Neural cell (in vitro differentiated cells): ENCODE results near the gene TCP11L1. TPM values are rescaled to one million over a fixed set of nuclear protein-coding genes. Genes with fewer than 3 reads are reported as not detected.

Source experiments
- H2AFZ ChIP-seq: fragments of 200-600, 300-800 bp; sonication (generic), shearing (Covaris generic); 2 replicates; pipeline ENCODE4 v1.6.0; 2014; ENCODE audit warnings: low read depth, mild to moderate bottlenecking, antibody characterized with exemption, low read length, moderate library complexity
- H3F3A ChIP-seq: fragments of 200-600 bp; shearing (Covaris generic); 2 replicates; pipeline ENCODE4 v1.6.1; 2016; ENCODE audit warnings: mild to moderate bottlenecking, moderate library complexity, mixed read lengths, antibody characterized with exemption, low read length; ENCODE audit not compliant: insufficient read depth, poor library complexity, severe bottlenecking
- H3K27ac ChIP-seq: fragments of 200-600, 300-800 bp; sonication (generic), shearing (Covaris generic); 2 replicates; pipeline ENCODE4 v1.5.1; 2014; ENCODE audit warnings: mild to moderate bottlenecking, low read length, moderate library complexity
- H3K27me3 ChIP-seq: fragments of 300-800, 200-600 bp; sonication (generic), shearing (Covaris generic); 2 replicates; pipeline ENCODE4 v1.6.0; 2014; ENCODE audit warnings: mild to moderate bottlenecking, low read depth, low read length, moderate library complexity; ENCODE audit not compliant: insufficient read depth
- H3K36me3 ChIP-seq: fragments of 300-800, 200-600 bp; sonication (generic), shearing (Covaris generic); 2 replicates; pipeline ENCODE4 v1.5.1; 2014; ENCODE audit warnings: mild to moderate bottlenecking, antibody characterized with exemption, low read length, moderate library complexity; ENCODE audit not compliant: insufficient read depth
- H3K4me2 ChIP-seq: fragments of 300-800, 200-600 bp; sonication (generic), shearing (Covaris generic); 2 replicates; pipeline ENCODE4 v1.6.0; 2014; ENCODE audit warnings: mild to moderate bottlenecking, low read length
- H3K4me3 ChIP-seq: fragments of 300-800, 200-600 bp; sonication (generic), shearing (Covaris generic); 2 replicates; pipeline ENCODE4 v1.5.1; 2014; ENCODE audit warnings: mild to moderate bottlenecking, low read length, moderate library complexity
- H3K79me2 ChIP-seq: fragments of 200-600 bp; shearing (Covaris generic); replicated peaks from 2 replicates; pipeline ENCODE4 v1.6.0; 2014; ENCODE audit warnings: mild to moderate bottlenecking, low read length, moderate library complexity; ENCODE audit not compliant: insufficient read depth
- H3K9ac ChIP-seq: fragments of 300-800, 200-600 bp; sonication (generic), shearing (Covaris generic); 2 replicates; pipeline ENCODE4 v1.6.1; 2016; ENCODE audit warnings: mild to moderate bottlenecking, low read length, mixed read lengths
- H3K9me2 ChIP-seq: fragments of 200-600 bp; shearing (Covaris generic); 2 replicates; pipeline ENCODE4 v1.6.1; 2016; ENCODE audit warnings: mild to moderate bottlenecking, low read length, mixed read lengths; ENCODE audit not compliant: insufficient read depth
- H3K9me3 ChIP-seq: fragments of 200-600, 300-800 bp; sonication (generic), shearing (Covaris generic); 2 replicates; pipeline ENCODE4 v1.6.1; 2016; ENCODE audit warnings: mild to moderate bottlenecking, mixed run types, low read length, moderate library complexity, mixed read lengths
- H4K20me1 ChIP-seq: fragments of 200-600 bp; shearing (Covaris generic); 2 replicates; pipeline ENCODE4 v1.6.1; 2016; ENCODE audit warnings: mild to moderate bottlenecking, mixed run types; ENCODE audit not compliant: insufficient read depth
- CTCF ChIP-seq: fragments of 450-650 bp; IDR thresholded peaks from 2 replicates; pipeline ENCODE4 v1.5.1; 2014; ENCODE audit warnings: antibody characterized with exemption, mild to moderate bottlenecking, moderate library complexity; ENCODE audit not compliant: poor library complexity, severe bottlenecking
- EP300 ChIP-seq: fragments of 450-650 bp; conservative IDR thresholded peaks from 2 replicates; pipeline ENCODE4 v1.6.1; 2014; ENCODE audit warnings: antibody characterized with exemption, mild to moderate bottlenecking, moderate library complexity; ENCODE audit not compliant: poor library complexity, severe bottlenecking
- EZH2 ChIP-seq: fragments of 200-600, 300-800 bp; shearing (Covaris generic), sonication (generic); IDR thresholded peaks from 2 replicates; pipeline ENCODE4 v1.6.1; 2014; ENCODE audit warnings: antibody characterized with exemption, low read length, borderline replicate concordance, mild to moderate bottlenecking; ENCODE audit not compliant: insufficient read depth, poor library complexity, severe bottlenecking
- MXI1 ChIP-seq: fragments of 450-650 bp; conservative IDR thresholded peaks from 2 replicates; pipeline ENCODE4 v1.6.1; 2014; ENCODE audit warnings: antibody characterized with exemption, mild to moderate bottlenecking; ENCODE audit not compliant: poor library complexity, severe bottlenecking
- POLR2AphosphoS5 ChIP-seq: IDR thresholded peaks from 2 replicates; pipeline ENCODE4 v1.6.1; 2012
- RAD21 ChIP-seq: fragments of 450-650 bp; conservative IDR thresholded peaks from 2 replicates; pipeline ENCODE4 v1.6.1; 2014; ENCODE audit warnings: antibody characterized with exemption, mild to moderate bottlenecking, moderate library complexity
- SMC3 ChIP-seq: fragments of 450-650 bp; conservative IDR thresholded peaks from 2 replicates; pipeline ENCODE4 v1.6.1; 2014; ENCODE audit warnings: antibody characterized with exemption, mild to moderate bottlenecking, moderate library complexity; ENCODE audit not compliant: poor library complexity
- TAF1 ChIP-seq: IDR thresholded peaks from 2 replicates; pipeline ENCODE4 v1.6.1; 2012; ENCODE audit warnings: low read depth
- polyA plus RNA-seq: library from polyadenylated mRNA; depleted of rRNA; stranded (reverse); fragments of >200 nt; gene quantifications from 2 replicates; pipeline ENCODE4 v1.2.3, GENCODE V29; 2014
- TF ChIP-seq, protein P1 (sequence below): IDR thresholded peaks from 2 replicates; pipeline ENCODE4 v1.6.1; 2012; ENCODE audit warnings: borderline replicate concordance

The TCP11L1 gene
- polyA plus RNA-seq, 1 donor from 2014 or later: 12.5 TPM

- Histone ChIP-seq H3K9me3 (no peaks in the 10 kb centered on the region), H3K4me3 (no peak overlapping the region), H3K9me2 (no peaks in the 10 kb centered on the region), H3K79me2 (no peaks in the 10 kb centered on the region), H2AFZ (no peak overlapping the region), H3K27ac (no peak overlapping the region), H3F3A (no peaks in the 10 kb centered on the region), H4K20me1 (no peaks in the 10 kb centered on the region), H3K27me3 (no peaks in the 10 kb centered on the region), H3K9ac (no peak overlapping the region), H3K36me3 (peaks cover 3% of the 10 kb centered on the region), H3K4me2 (no peak overlapping the region)
- TF ChIP-seq RAD21: no peak
- TF ChIP-seq MXI1: no peak
These were observed 20.9 kb downstream of the TCP11L1 start for GRCh38 chr11:33060271-33060670.

- no peaks in the 10 kb centered on the region for H3K27me3 ChIP-seq
- H3K4me2 ChIP-seq: no peak overlapping the region
- no peak overlapping the region for H3K27ac ChIP-seq
- H3K36me3 ChIP-seq: peaks cover 3% of the 10 kb centered on the region
- no peaks in the 10 kb centered on the region for H3K79me2 ChIP-seq
- no peaks in the 10 kb centered on the region for H3K9me3 ChIP-seq
- H2AFZ ChIP-seq: no peak overlapping the region
- no peaks in the 10 kb centered on the region for H3K9me2 ChIP-seq
- H3K4me3 ChIP-seq: no peak overlapping the region
- no peaks in the 10 kb centered on the region for H3F3A ChIP-seq
- no peak overlapping the region for H3K9ac ChIP-seq
- no peaks in the 10 kb centered on the region for H4K20me1 ChIP-seq
- TF ChIP-seq RAD21: no peak
- TF ChIP-seq SMC3: no peak
These were observed 22.8 kb downstream of the TCP11L1 start for GRCh38 chr11:33062137-33062536.

DNA sequence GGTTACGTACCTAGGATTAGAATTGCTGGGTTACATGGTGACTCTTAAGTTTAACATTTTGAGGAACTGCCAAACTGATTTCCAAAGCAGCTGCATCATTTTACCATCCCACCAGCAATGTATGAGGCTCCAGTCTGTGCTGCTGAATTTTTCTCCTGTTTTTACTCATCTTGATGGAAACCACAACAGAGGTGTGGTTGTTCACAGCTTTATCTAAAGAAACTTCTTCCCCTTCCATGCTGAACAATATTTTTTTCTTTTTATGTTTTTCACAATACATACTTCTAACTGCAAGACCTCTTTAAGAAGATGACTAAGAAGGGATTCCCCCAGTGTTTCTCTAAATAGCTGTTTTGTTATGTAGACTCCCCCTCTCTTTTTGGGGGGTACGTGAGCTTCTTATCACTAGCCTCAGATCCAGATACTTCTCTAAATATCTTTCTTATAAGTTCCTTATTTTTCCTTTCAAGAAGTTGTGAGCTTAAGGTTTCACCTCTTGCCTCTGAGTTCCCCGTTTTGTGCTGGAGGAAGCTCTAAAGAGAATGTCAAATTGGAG lies 24.0 kb downstream of the TCP11L1 start:
- Histone ChIP-seq H3K36me3 (peaks cover 3% of the 10 kb centered on the region), H3K4me3 (no peak overlapping the region), H3K4me2 (no peak overlapping the region), H3K9me3 (no peaks in the 10 kb centered on the region), H3K9ac (no peak overlapping the region), H3K9me2 (no peaks in the 10 kb centered on the region), H4K20me1 (no peaks in the 10 kb centered on the region), H3K79me2 (no peaks in the 10 kb centered on the region), H2AFZ (no peak overlapping the region), H3K27me3 (no peaks in the 10 kb centered on the region), H3F3A (no peaks in the 10 kb centered on the region), H3K27ac (no peak overlapping the region)
- TF ChIP-seq POLR2AphosphoS5: no peak
- TF ChIP-seq EP300: no peak
- TF ChIP-seq, protein P1, sequence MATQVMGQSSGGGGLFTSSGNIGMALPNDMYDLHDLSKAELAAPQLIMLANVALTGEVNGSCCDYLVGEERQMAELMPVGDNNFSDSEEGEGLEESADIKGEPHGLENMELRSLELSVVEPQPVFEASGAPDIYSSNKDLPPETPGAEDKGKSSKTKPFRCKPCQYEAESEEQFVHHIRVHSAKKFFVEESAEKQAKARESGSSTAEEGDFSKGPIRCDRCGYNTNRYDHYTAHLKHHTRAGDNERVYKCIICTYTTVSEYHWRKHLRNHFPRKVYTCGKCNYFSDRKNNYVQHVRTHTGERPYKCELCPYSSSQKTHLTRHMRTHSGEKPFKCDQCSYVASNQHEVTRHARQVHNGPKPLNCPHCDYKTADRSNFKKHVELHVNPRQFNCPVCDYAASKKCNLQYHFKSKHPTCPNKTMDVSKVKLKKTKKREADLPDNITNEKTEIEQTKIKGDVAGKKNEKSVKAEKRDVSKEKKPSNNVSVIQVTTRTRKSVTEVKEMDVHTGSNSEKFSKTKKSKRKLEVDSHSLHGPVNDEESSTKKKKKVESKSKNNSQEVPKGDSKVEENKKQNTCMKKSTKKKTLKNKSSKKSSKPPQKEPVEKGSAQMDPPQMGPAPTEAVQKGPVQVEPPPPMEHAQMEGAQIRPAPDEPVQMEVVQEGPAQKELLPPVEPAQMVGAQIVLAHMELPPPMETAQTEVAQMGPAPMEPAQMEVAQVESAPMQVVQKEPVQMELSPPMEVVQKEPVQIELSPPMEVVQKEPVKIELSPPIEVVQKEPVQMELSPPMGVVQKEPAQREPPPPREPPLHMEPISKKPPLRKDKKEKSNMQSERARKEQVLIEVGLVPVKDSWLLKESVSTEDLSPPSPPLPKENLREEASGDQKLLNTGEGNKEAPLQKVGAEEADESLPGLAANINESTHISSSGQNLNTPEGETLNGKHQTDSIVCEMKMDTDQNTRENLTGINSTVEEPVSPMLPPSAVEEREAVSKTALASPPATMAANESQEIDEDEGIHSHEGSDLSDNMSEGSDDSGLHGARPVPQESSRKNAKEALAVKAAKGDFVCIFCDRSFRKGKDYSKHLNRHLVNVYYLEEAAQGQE: no peak
- TF ChIP-seq SMC3: no peak
- no peak for TF ChIP-seq EZH2
- TF ChIP-seq MXI1: no peak
- TF ChIP-seq RAD21: no peak
- no peak for TF ChIP-seq CTCF
- TF ChIP-seq TAF1: no peak
